Muscle layer of colon (tissue), 2 donors: ENCODE measurements around the gene DENND1A.
A peak's percentile ranks its signal among the peaks of the same experiment; 100 is the strongest.
"Not testable (repeated sequence)": the region's sequence is repeated elsewhere in the genome, so short reads cannot be mapped to it uniquely, and the experiment has no call there.

Source experiments
- H3K27ac ChIP-seq: one replicate; pipeline ENCODE4 v1.7.0; 2013; ENCODE audit warnings: low read depth, mild to moderate bottlenecking, low read length, moderate library complexity
- H3K27me3 ChIP-seq, 2 donors: one replicate each; pipeline ENCODE4 v1.7.0; 2013; ENCODE audit warnings: low read length in 2 of 2, mild to moderate bottlenecking in 2 of 2; ENCODE audit not compliant: insufficient read depth in 2 of 2, control insufficient read depth in 1 of 2
- H3K36me3 ChIP-seq: one replicate; pipeline ENCODE4 v1.7.0; 2013; ENCODE audit warnings: mild to moderate bottlenecking, low read length; ENCODE audit not compliant: insufficient read depth
- H3K4me1 ChIP-seq: one replicate; pipeline ENCODE4 v1.7.0; 2013; ENCODE audit warnings: mild to moderate bottlenecking, low read length; ENCODE audit not compliant: insufficient read depth
- H3K4me3 ChIP-seq, 2 donors: one replicate each; pipeline ENCODE4 v1.7.0; 2013; ENCODE audit warnings: low read length in 2 of 2, low read depth in 1 of 2, mild to moderate bottlenecking in 1 of 2, moderate library complexity in 1 of 2
- H3K9ac ChIP-seq: one replicate; pipeline ENCODE4 v1.7.0; 2013; ENCODE audit warnings: low read length
- H3K9me3 ChIP-seq: one replicate; pipeline ENCODE4 v1.7.0; 2013; ENCODE audit warnings: mild to moderate bottlenecking, low read length
- donor health status: abdominal sarcoma.
- donor health status: Adenocarcinoma of cecum.

The DENND1A gene

DNA sequence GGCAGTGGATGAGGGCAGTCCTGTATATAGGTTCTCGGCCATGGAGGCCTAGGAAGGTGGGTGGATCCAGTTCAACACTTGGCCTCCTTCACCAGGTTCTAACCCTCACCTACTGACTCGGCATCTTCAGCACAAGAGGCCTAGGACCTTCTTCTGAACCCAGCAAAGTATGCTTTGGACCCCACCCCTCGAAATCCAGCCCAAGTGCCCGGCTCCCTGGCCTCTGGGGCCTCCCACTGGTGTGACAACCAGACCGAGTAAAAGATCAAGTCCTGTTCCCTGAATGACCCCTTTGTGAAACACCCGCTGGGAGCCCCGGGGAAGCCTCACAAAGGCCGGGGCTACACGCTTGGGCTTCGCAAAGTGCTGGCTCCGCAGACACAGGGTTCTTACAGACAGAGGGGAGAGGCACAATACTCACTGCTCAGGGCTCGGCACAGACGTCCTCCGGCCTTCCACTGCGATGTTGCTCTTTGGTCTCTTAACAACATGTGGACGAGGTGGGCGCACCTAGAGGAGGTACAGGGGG is 526.9 kb downstream of the DENND1A start:
- Histone ChIP-seq H3K9me3 (no peaks in the 10 kb centered on the region), H3K4me3 (no peak overlapping the region), H3K27ac (no peak overlapping the region), H3K27me3 (no peaks in the 10 kb centered on the region), H3K36me3 (no peaks in the 10 kb centered on the region), H3K9ac (no peak overlapping the region), H3K4me1 (peaks cover 5% of the 10 kb centered on the region)

DNA sequence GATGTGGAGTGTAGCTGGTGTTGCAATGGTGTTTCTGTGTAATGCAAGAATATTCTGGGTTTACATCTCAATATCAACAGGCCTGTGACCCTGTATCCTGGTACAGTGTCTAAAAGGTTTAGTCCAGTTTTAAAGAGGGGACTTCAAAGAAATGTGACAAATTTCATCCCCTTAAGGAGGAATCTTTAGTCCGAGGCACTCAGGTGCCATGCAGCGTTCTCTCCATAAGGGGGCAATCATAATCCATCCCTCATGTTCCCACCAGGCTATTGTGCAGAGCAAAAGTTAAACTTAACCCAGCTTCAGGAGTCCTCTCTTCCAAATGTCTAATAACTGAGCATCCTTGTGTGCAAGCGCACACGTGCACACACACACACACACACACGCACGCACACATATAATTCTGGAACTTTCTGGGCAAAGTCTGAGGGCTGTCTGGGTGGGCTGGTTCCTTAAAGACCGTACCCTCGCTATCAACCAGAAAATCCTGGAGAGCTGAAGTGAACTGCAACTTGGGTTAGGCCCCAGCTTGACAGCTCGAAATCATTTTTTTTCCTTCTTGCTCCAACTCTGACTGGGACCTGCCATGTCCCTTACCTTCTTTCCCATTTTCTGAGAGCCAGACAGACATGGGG is 527.9 kb downstream of the DENND1A start:
- no peak overlapping the region for H3K27ac ChIP-seq
- no peaks in the 10 kb centered on the region for H3K36me3 ChIP-seq
- H3K27me3 ChIP-seq: no peaks in the 10 kb centered on the region
- no peaks in the 10 kb centered on the region for H3K9me3 ChIP-seq
- H3K4me1 ChIP-seq: peaks cover 5% of the 10 kb centered on the region
- peak overlapping the region in 1 of 2 donors; percentile 14 for H3K4me3 ChIP-seq
- H3K9ac ChIP-seq: no peak overlapping the region

DNA sequence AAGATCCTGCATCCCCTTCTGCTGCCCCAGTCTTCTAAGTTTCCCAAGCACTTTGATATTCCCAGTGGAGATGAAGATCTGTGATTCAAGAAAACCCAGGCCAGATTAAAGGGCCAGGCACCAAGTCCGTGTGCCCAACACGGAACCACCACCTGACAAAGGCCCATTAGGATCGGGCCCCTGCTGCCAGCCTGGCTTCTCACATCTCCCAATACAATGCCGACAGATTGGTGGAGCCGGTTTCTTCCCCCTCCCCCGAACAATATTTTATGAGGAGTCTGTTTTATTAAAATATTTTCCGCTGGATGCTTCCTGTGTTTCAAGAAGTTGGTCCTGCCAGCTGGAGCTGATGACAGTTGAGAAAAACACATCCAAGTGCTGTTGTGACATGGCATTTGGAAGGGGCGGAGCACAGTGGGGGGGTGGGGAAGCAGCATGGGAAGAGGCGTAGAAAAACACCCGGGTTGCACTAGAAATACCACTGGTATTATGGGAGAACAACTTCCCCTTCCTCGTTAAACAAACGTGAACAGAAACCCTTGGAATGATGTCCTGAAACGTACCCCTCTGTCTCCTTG is 528.9 kb downstream of the DENND1A start:
- no peak overlapping the region for H3K9ac ChIP-seq
- peaks cover 5% of the 10 kb centered on the region for H3K4me1 ChIP-seq
- H3K9me3 ChIP-seq: no peaks in the 10 kb centered on the region
- H3K36me3 ChIP-seq: no peaks in the 10 kb centered on the region
- H3K4me3 ChIP-seq: no peak overlapping the region
- H3K27me3 ChIP-seq: no peaks in the 10 kb centered on the region
- H3K27ac ChIP-seq: no peak overlapping the region

DNA sequence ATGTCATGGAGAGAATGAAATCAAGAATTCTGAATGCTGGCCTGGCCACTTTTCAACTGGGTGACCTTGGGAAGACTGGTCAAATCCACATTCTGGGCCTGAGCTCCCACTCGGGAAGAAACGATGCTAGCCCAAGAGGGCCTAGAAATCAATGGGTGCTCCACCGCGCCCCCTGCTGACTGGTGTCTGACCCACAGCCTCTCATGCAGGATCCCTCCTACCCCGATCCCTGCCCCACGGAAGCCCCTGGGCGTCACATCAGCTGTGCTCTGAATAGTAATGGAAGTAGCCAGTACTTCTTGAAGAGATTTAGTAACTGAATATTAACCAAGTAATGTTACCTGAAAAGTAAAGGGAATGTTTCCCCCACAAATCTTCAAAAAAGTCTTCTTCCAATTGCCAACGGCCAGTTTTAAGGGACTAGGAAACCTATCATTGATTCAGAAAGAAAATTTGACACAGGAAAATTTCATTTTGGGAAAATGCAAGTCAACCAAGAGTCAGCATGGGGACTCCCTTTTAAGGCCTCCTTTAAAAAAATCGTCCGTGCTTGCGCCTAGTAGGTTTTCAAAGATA is 530.0 kb downstream of the DENND1A start:
- Histone ChIP-seq H3K27me3 (no peaks in the 10 kb centered on the region), H3K4me1 (peaks cover 5% of the 10 kb centered on the region), H3K36me3 (no peaks in the 10 kb centered on the region), H3K9ac (no peak overlapping the region), H3K27ac (no peak overlapping the region), H3K4me3 (no peak overlapping the region), H3K9me3 (no peaks in the 10 kb centered on the region)

DNA sequence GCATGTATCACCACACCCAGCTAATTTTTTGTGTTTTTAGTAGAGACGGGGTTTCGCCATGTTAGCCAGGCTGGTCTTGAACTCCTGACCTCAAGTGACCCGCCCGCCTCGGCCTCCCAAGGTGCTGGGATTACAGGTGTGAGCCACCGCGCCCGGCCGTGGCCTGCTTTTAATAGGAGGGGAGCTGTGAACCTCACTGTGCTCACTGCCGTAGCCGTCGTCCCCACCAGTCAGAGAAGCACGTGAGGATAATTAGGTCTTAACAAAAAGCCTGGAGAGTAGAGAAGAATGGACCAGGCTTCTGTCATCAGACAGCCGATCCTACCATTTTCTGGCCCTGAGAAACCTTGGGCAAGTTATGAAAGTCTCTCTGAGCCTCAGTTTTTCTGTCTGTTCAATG is 531.0 kb downstream of the DENND1A start:
- not testable (repeated sequence) for H3K27me3 ChIP-seq, H3K9me3 ChIP-seq, H3K4me3 ChIP-seq, H3K36me3 ChIP-seq, H3K27ac ChIP-seq, H3K9ac ChIP-seq, H3K4me1 ChIP-seq

DNA sequence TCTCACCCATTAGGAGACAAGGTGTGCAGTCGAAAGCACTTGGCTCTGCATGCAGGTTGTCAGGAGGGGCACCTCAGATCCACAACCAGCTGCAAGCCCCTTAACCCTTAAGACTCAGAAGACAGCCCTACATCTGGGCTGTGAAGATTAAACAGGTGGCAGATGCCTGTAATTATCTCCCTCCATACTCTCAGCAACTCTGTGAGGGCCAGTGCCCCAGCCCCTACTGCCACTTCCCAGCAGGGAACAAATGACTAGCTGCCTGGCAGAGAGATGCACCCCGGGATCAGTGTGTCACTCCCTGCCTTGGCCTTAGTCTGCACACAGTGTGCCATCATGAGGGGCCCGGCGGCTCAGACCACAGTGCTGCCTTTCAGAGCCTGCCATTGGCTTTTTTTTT is 532.0 kb downstream of the DENND1A start:
- Histone ChIP-seq H3K36me3 (no peaks in the 10 kb centered on the region), H3K4me1 (peaks cover 5% of the 10 kb centered on the region), H3K27ac (no peak overlapping the region), H3K9me3 (no peaks in the 10 kb centered on the region), H3K9ac (no peak overlapping the region), H3K4me3 (no peak overlapping the region), H3K27me3 (no peaks in the 10 kb centered on the region)

DNA sequence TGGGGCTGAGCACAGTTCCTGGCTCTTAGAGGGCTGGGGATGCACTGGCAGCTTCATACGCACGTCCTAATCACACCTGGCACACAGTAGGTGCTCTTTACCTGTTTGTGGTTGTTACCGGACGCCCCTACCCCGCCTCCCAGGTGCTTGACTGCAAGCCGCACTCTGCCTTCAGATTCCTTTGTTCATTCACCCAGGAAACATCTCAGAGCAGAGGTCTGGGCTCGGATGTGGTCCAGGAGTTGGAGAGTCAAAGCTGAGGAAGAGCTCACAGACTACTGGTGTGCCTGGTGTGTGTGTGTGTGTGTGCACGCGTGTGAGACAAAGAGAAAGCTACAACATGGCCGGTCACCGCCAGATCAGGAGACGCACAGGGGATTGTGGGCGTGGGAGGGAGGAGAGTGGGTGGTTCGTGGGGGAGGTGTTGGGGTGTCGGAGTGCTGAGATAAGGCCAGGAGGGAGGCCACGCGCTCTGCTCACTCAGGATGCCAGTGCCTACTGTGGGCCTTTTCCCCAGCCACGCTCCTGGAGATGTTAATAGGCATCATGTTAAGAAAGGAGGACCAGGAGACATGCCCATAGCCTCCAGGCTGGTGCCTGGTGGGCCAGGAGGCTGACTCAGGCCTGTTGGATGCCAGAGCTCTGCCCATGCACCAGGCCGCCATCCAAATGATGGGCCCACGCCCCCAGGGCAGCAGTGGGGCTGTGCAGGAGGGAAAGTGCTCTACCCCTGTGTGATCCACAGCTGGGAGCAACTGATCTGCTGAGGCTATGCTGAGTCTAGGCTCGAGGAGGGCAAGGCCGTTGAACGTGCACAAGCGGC is 534.0 kb downstream of the DENND1A start:
- Histone ChIP-seq H3K9me3 (no peaks in the 10 kb centered on the region), H3K9ac (no peak overlapping the region), H3K27me3 (no peaks in the 10 kb centered on the region), H3K4me3 (no peak overlapping the region), H3K27ac (no peak overlapping the region), H3K36me3 (no peaks in the 10 kb centered on the region), H3K4me1 (no peaks in the 10 kb centered on the region)

DNA sequence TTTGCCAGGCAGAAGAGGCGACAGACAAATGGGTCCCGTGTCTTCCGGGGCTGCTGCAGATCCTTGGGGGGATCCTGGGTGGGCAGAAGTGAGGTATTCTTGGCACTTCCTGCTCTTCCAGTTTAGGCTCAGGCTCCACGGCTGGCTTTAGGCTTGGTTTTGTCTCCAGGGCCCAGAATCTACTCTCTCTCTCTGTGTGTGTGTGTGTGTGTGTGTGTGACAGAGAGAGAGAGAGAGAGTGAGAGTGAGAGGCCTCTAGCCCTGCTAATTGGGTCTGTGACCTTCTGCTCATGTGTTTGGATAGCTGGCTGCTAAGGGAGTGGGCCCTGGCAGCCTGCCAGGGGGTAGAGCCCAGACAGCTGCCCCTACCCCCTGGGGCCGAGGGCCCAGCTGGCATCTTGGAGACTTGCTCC is 534.6 kb downstream of the DENND1A start:
- H3K4me1 ChIP-seq: no peaks in the 10 kb centered on the region
- no peak overlapping the region for H3K4me3 ChIP-seq
- no peaks in the 10 kb centered on the region for H3K9me3 ChIP-seq
- H3K27ac ChIP-seq: no peak overlapping the region
- no peak overlapping the region for H3K9ac ChIP-seq
- no peaks in the 10 kb centered on the region for H3K36me3 ChIP-seq
- no peaks in the 10 kb centered on the region for H3K27me3 ChIP-seq

DNA sequence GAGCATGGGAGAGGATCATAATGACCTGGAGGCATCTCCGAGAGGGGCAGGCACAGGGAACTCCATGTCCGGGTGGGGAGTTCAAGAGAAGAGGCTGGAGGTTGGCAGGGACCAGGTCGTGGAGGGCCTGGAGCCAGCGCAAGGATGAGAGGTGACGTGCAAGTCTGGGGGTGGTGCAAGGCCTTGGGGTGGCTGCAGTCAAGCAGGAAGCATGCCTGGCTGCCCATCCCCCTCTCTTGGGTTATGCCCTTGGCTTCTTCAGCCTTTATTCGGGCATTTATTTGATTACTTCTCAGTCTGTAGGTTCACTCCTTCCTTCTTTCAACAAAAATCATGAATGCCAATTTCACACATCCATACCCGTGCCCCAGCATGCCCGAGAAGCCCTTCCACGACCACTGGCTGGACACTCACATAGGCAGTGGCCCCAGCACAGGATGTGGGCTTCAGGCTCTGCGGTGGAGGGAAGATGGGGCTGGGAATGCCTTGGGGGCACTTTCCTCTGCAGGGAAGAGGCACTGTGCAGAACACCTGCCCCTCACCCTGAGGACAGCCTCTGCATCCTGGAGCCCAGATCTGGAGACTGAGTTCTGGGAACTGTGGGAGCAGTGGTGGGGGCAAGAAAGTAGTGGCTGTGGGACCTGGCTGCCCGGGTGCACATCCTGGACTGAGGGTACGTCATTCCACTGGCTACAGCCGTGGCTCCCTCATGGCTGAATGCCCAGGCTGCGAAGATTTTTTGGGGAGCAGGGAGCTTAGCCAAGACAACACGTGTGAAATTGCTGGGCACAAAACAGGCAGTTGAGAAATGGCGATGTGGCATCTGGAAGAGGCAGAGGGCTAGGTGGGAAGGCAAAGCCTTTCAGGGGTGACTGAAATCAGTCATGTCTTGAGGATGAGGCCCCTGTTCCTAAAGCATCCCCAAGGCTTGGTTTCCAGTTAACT is 535.4 kb downstream of the DENND1A start:
- H3K4me1 ChIP-seq: no peaks in the 10 kb centered on the region
- H3K4me3 ChIP-seq: no peak overlapping the region
- no peaks in the 10 kb centered on the region for H3K36me3 ChIP-seq
- H3K27ac ChIP-seq: no peak overlapping the region
- H3K9ac ChIP-seq: no peak overlapping the region
- no peaks in the 10 kb centered on the region for H3K27me3 ChIP-seq
- H3K9me3 ChIP-seq: no peaks in the 10 kb centered on the region

DNA sequence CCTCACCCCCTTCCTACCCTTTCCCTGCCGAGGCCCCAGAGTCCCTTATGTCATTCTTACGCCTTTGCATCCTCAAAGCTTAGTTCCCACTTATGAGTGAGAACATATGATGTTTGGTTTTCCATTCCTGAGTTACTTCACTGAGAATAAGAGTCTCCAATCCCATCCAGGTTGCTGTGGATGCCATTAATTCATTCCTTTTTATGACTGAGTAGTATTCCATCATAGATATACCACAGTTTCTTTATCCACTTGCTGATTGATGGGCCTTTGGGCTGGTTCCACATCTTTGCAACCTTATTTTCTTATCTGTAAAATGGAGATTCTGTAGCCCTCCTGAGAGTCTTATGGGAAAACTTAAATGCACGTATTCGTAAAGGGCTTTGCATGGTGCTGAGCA is 537.1 kb downstream of the DENND1A start:
- no peak overlapping the region for H3K4me3 ChIP-seq
- H3K9me3 ChIP-seq: no peaks in the 10 kb centered on the region
- H3K4me1 ChIP-seq: no peaks in the 10 kb centered on the region
- H3K9ac ChIP-seq: no peak overlapping the region
- no peaks in the 10 kb centered on the region for H3K36me3 ChIP-seq
- no peak overlapping the region for H3K27ac ChIP-seq
- H3K27me3 ChIP-seq: no peaks in the 10 kb centered on the region
